Esophagus squamous epithelium (tissue), 4 donors: ENCODE measurements around the gene TPRG1.

Experiments used
- POLR2A ChIP-seq, 4 donors: fragments of 450-650 bp; IDR thresholded peaks; one replicate each; pipeline ENCODE4 v1.6.1; 2017; ENCODE audit warnings: antibody characterized with exemption in 4 of 4, mild to moderate bottlenecking in 4 of 4, moderate library complexity in 3 of 4
- TF ChIP-seq, protein P1 (sequence below), 6 experiments: fragments of 450-650 bp in 4 of 6; fragments of 200-600 bp in 2 of 6; sonication (generic) in 2 of 6; IDR thresholded peaks; one replicate each; pipeline ENCODE4 v1.5.1; 2016 to 2019; ENCODE audit warnings: antibody characterized with exemption in 6 of 6, mild to moderate bottlenecking in 4 of 6, moderate library complexity in 4 of 6

DNA sequence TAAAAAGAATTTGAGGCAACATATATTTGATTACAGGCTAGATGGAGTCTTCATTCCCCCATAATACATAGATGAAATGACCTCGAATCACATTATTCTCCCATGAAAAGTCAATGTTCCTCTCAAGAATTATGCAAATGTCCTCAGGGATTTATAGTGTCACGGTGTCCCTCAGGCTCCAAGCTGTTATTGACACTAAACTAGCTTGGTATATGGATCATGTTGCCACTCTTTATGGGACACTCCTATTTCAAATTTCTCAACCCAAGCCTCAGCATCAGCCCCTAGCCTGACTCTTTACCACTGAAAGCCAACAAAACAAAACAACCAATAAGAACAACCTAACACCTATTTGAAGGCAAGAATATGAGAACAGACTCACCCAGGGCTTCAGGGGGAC, 139.8 kb downstream of the TPRG1 start:
- TF ChIP-seq POLR2A (IDR thresholded peaks at IDR 0.05) = no peak
- TF ChIP-seq, protein P1, sequence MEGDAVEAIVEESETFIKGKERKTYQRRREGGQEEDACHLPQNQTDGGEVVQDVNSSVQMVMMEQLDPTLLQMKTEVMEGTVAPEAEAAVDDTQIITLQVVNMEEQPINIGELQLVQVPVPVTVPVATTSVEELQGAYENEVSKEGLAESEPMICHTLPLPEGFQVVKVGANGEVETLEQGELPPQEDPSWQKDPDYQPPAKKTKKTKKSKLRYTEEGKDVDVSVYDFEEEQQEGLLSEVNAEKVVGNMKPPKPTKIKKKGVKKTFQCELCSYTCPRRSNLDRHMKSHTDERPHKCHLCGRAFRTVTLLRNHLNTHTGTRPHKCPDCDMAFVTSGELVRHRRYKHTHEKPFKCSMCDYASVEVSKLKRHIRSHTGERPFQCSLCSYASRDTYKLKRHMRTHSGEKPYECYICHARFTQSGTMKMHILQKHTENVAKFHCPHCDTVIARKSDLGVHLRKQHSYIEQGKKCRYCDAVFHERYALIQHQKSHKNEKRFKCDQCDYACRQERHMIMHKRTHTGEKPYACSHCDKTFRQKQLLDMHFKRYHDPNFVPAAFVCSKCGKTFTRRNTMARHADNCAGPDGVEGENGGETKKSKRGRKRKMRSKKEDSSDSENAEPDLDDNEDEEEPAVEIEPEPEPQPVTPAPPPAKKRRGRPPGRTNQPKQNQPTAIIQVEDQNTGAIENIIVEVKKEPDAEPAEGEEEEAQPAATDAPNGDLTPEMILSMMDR (IDR thresholded peaks at IDR 0.05) = no peak
